ENCODE results near the gene SGTB. TPM values are rescaled to one million over a fixed set of nuclear protein-coding genes. Genes with fewer than 3 reads are reported as not detected.
"Not testable (repeated sequence)": the region's sequence is repeated elsewhere in the genome, so short reads cannot be mapped to it uniquely, and the experiment has no call there.

The SGTB gene
- total RNA-seq, 2 experiments from 2014 or later = 19.7 to 23.0 TPM

DNA sequence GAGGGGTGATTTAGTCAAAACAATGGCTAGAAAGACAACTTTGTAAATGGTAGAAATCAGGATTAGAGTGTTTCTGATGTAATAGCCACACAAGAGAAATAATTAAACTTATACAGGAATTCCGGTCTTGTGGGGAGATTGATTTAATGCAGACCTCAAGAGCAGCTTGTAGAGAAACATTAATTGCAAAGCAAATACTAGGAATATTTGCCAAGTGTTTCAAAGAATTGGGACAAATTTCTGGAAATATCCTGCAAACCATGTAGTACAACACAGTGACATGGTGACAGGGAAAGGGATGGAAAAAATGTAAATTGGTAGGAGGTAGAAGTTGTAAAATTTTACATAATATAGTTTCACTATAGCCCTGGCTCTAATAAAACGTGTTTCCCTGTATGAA lies 29.0 kb upstream of the SGTB start:
- no peaks in the 10 kb centered on the region for H3K4me1 Mint-ChIP-seq
- ChIA-PET CTCF (interaction anchor here (0.6 kb wide), 1 partner anchor 401 kb away, joined by 3 read pairs; no protein-coding TSS in a partner anchor), POLR2A (no interaction called here)
- no peaks in the 10 kb centered on the region for H3K9me3 Mint-ChIP-seq
- no peaks in the 10 kb centered on the region for H3K27me3 Mint-ChIP-seq
- H3K4me3 Mint-ChIP-seq = no peak overlapping the region
- H3K27ac Mint-ChIP-seq = no peak overlapping the region
- no peaks in the 10 kb centered on the region for H3K36me3 Mint-ChIP-seq (ENCODE audit: low read depth)
- no peak for DNase-seq

DNA sequence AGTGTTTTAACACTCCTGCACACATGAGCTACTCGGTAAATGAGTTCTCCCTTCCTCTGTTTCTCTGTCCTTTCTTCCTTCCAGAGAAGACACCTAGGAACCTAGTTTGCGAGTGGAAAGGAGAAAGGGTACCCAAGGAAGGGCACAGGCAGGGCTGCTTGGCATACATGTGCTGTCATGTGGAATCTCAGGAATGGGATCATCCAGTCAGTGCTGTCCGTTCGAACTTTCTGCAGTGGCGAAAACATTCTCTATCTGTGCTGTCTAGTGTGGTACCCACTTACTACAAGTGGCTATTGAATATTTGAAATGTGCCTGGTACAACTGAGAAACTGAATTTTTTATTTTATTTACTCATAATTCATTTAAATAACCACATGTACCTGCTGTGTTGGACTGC lies 28.0 kb upstream of the SGTB start:
- Mint-ChIP-seq H3K36me3 (ENCODE audit: low read depth) (no peaks in the 10 kb centered on the region), H3K9me3 (no peaks in the 10 kb centered on the region), H3K27ac (no peak overlapping the region), H3K4me3 (no peak overlapping the region), H3K27me3 (no peaks in the 10 kb centered on the region), H3K4me1 (no peaks in the 10 kb centered on the region)
- CTCF ChIA-PET = no interaction called here
- DNase-seq = no peak
- POLR2A ChIA-PET = no interaction called here

DNA sequence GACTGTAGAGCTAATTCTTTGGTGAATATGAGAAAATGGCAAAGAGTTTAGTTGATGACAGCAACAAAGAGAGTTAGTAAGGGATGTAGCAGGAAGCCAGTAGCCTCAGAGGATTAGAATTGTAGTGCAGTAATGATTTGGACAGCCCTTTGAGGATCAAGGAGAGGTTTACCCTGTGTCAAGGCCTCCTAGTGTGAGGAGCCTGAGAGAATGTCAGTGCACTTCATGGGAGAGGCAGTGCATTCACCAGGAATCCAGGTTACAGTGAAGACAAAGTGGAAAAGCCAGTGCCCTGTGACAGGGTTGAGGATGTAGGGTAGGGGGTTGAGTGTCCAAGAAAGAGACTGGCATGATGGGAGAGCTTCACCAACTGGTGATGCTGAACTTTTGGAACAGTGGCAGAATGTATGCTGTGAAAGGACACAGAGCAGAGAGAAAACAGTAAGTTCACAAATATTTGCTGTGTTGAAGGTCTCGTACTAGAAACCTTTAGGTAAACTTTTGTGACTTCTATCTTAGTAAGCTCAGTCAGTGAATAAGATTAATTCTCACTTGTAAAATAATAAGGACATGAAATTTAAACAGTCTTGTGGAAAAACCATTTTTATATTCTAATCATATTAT lies 27.4 kb upstream of the SGTB start:
- Mint-ChIP-seq H3K36me3 (ENCODE audit: low read depth) (no peaks in the 10 kb centered on the region), H3K27ac (no peak overlapping the region), H3K4me3 (no peak overlapping the region), H3K4me1 (no peaks in the 10 kb centered on the region), H3K27me3 (no peaks in the 10 kb centered on the region), H3K9me3 (no peaks in the 10 kb centered on the region)
- POLR2A ChIA-PET = no interaction called here
- no peak for DNase-seq
- CTCF ChIA-PET = no interaction called here

DNA sequence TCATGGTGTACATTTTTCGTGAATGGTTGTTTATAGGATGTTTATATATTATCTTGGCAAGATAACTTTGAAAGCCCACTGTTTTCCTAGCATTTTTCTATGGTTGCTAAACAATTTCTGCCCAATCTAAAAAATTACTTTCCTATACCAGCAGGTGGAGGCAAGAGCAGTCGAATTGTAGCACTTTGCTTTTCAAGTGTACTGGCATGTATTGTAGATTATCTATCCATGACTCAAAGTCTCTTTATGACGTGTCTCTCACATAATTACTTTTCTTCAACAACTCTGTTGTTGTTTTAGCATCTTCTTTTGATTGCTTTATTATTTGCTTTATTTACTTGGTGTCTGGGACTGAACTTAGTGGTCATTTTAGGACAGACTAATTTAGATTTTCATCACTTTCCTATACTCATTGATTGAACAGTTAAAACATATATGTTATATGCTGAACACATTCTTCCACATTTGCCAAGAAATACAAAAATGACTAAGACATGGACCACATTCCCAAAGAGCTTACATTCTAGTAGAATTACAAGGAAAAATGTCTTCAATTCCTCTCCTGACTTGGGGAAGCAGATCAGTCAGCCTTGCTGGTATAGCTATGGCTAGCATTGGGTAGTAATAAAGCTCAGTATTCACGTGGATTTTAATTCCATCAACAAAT lies 20.8 kb upstream of the SGTB start:
- Mint-ChIP-seq H3K4me1 (peaks cover 11% of the 10 kb centered on the region), H3K4me3 (no peak overlapping the region), H3K36me3 (ENCODE audit: low read depth) (no peaks in the 10 kb centered on the region), H3K27me3 (no peaks in the 10 kb centered on the region), H3K9me3 (peaks cover 2% of the 10 kb centered on the region), H3K27ac (no peak overlapping the region)
- peak; percentile 35 for DNase-seq
- POLR2A ChIA-PET = interaction anchor here (1.4 kb wide), 1 partner anchor 182 kb away, joined by 4 read pairs; no protein-coding TSS in a partner anchor
- CTCF ChIA-PET = interaction anchor here (0.7 to 1.6 kb wide), 3 partner anchors 19 to 564 kb away, joined by 3 to 4 read pairs (median 3); partner anchors contain the start of gene ERBIN

DNA sequence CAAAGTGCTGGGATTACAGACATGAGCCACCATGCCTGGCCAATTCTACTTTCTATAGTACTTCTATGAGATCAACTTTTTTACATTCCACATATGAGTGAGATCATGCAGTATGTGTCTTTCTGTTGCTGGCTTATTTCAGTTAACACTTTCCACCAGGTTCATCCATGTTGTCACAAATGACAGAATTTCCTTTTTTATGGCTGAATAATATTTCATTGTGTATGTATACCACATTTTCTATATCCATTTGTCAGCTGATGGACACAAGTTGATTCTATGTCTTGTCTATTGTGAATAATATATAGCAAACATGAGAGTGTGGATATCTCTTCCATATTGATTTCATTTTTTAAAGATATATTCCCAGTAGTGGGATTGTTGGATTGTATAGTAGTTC lies 17.3 kb upstream of the SGTB start:
- CTCF ChIA-PET = no interaction called here
- Mint-ChIP-seq H3K4me1 (peaks cover 21% of the 10 kb centered on the region), H3K27ac (no peak overlapping the region), H3K9me3 (peaks cover 2% of the 10 kb centered on the region), H3K36me3 (ENCODE audit: low read depth) (no peaks in the 10 kb centered on the region), H3K4me3 (no peak overlapping the region), H3K27me3 (no peaks in the 10 kb centered on the region)
- DNase-seq = no peak
- POLR2A ChIA-PET = no interaction called here

DNA sequence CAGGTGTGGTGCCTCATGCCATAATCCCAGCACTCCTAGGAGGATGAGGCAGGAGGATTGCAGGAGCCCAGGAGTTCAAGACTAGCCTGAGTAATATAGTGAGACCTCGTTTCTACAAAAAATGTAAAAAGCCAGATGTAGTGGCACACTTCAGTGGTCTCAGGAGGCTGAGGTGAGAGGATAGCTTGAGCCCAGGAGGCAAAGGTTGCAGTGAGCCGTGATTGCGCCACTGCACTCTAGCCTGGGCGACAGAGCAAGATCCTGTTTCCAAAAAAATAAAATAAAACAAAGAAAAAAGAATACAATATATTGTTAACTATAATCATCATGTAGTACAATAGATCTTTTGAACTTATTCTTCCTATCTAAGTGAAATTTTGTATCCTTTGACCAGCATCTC lies 16.4 kb upstream of the SGTB start:
- H3K27ac Mint-ChIP-seq = no peak overlapping the region
- POLR2A ChIA-PET = no interaction called here

DNA sequence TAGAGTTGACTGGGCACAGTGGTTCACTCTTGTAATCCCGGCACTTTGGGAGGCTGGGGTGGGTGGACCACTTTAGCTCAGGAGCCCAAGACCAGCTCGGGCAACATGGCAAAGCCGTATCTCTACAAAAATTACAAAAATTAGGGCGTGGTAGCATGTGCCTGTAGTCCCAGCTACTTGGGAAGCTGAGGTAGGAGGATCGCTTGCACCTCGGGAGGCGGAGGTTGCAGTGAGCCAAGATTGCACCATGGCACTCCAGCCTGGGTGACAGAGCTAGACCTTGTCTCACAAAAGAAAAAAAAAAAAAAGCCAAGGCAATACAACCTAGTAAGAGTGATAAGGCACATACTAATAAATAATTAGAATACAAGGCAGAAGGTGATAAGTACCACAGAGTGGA lies 15.9 kb upstream of the SGTB start:
- peaks cover 2% of the 10 kb centered on the region for H3K9me3 Mint-ChIP-seq
- no peak overlapping the region for H3K27ac Mint-ChIP-seq
- H3K27me3 Mint-ChIP-seq = no peaks in the 10 kb centered on the region
- DNase-seq = no peak
- H3K36me3 Mint-ChIP-seq (ENCODE audit: low read depth) = no peaks in the 10 kb centered on the region
- ChIA-PET POLR2A (no interaction called here), CTCF (interaction anchor here (1.0 kb wide), 1 partner anchor 10 kb away, joined by 3 read pairs; no protein-coding TSS in a partner anchor)
- no peak overlapping the region for H3K4me3 Mint-ChIP-seq
- peaks cover 19% of the 10 kb centered on the region for H3K4me1 Mint-ChIP-seq

More for the DNA sequence above, 16.4 kb upstream of the SGTB start:
- Mint-ChIP-seq H3K36me3 (ENCODE audit: low read depth) (no peaks in the 10 kb centered on the region), H3K27me3 (no peaks in the 10 kb centered on the region), H3K4me1 (peaks cover 21% of the 10 kb centered on the region), H3K9me3 (peaks cover 2% of the 10 kb centered on the region), H3K4me3 (no peak overlapping the region)
- no peak for DNase-seq
- CTCF ChIA-PET = interaction anchor here (1.0 kb wide), 1 partner anchor 11 kb away, joined by 3 read pairs; no protein-coding TSS in a partner anchor

DNA sequence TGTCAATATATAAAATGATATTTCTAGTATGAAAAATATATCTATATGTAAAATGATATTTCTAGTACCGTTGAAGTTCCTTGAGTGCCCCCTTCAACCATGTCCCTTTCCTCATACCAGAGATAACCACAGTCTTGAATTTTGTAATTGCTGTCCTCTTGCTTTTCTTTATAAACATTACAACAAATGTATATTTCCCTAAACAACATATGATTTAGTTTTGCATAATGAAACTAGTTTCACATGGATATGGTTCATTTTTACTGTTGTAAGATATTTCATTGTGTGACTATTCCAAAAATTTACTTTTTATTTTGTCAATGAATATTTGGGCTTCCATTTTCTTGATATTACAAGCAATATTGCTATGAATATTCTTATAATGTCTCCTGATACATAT lies 14.1 kb upstream of the SGTB start:
- CTCF ChIA-PET = no interaction called here
- H3K36me3 Mint-ChIP-seq (ENCODE audit: low read depth) = no peaks in the 10 kb centered on the region
- POLR2A ChIA-PET = no interaction called here

DNA sequence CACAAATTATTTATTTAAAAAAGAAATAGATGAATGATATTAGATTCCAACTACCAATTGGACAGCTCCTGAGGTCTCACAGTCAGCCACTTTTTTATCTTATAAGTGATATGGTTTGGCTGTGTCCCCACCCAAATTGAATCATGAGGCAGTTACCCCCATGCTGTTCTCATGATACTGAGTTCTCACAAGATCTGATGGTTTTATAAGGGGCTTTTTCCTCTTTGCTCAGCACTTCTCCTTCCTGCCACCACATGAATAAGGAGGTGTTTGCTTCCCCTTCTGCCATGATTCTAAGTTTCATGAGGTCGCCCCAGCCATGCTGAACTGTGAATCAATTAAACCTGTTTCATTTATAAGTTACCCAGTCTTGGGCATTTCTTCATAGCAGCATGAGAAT lies 13.0 kb upstream of the SGTB start:
- ChIA-PET CTCF (no interaction called here), POLR2A (no interaction called here)
- peaks cover 2% of the 10 kb centered on the region for H3K9me3 Mint-ChIP-seq
- H3K4me1 Mint-ChIP-seq = peaks cover 10% of the 10 kb centered on the region
- no peaks in the 10 kb centered on the region for H3K27me3 Mint-ChIP-seq
- no peak overlapping the region for H3K27ac Mint-ChIP-seq
- H3K36me3 Mint-ChIP-seq (ENCODE audit: low read depth) = no peaks in the 10 kb centered on the region
- DNase-seq = no peak
- H3K4me3 Mint-ChIP-seq = no peak overlapping the region

More for the DNA sequence above, 14.1 kb upstream of the SGTB start:
- Mint-ChIP-seq H3K4me3 (no peak overlapping the region), H3K9me3 (peaks cover 2% of the 10 kb centered on the region), H3K27ac (no peak overlapping the region), H3K4me1 (peaks cover 14% of the 10 kb centered on the region), H3K27me3 (no peaks in the 10 kb centered on the region)
- DNase-seq = no peak

DNA sequence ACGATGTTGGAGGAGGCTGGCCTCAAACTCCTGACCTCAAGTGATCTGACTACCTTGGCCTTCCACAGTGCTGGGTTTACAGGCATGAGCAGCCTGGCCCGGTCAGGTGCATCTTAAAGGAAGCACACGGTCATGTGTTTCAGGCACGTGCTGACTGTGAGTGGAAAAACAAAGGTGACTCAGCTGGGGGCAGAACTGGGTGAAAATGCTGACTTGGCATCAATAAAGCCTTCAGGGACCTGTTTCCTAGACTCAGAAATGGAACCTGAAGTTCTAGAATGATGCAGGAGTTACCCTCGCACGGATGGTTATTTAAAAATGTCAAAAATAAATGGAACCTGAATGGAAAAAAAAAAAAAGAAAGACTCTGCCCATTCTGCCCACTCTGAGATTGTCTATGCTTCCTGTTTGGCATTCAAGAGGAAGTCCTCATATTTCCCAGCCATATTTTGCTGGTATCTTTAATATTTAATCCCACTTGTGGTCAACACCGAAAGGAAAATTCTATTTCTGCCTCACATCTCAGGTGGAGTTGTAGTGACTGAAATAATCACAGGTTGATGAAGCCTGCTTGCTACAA lies 12.4 kb upstream of the SGTB start:
- H3K36me3 Mint-ChIP-seq (ENCODE audit: low read depth); H3K27me3 Mint-ChIP-seq; DNase-seq; H3K27ac Mint-ChIP-seq; CTCF ChIA-PET; H3K4me1 Mint-ChIP-seq; H3K4me3 Mint-ChIP-seq; POLR2A ChIA-PET; H3K9me3 Mint-ChIP-seq: not testable (repeated sequence)

DNA sequence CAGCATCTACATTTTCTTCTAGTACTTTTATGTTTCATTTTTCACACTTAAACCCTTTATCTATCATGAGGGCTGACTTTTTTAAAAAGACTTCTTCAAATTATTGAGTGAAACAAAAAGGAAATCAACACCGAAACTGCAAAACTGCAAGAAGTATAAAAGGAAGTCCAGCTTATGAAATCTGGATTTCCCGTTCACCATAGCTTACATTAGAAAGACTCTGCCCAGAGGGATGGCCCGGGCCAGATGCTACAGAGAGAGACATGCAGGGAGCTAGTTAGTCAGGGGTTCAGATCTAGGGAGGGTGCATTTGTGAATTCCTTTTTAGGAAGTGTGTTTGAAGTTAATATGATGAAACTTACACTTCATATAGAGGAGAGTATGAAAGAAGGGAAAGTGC lies 10.1 kb upstream of the SGTB start:
- DNase-seq; H3K27me3 Mint-ChIP-seq; H3K4me1 Mint-ChIP-seq; H3K27ac Mint-ChIP-seq; H3K4me3 Mint-ChIP-seq; CTCF ChIA-PET; H3K36me3 Mint-ChIP-seq (ENCODE audit: low read depth); POLR2A ChIA-PET; H3K9me3 Mint-ChIP-seq: not testable (repeated sequence)

DNA sequence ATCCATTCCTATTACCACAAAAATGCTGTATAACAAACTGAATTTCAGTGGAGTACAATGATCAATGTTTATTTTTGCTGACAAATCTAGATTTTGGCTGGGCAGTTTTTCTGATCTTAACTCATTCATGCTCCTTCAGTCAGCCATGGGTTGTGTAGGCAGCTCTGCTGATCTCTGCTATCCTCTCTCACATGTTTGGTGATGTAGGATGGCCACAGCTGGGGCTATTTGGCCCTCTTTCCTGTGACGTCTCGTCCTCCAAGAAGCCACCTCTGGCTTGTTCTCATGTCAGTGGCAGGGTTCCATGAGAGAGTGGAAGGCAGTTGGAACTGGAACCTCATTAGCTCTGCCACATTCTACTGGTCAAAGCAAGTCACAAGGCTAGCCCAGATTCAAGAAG lies 9.0 kb upstream of the SGTB start:
- CTCF ChIA-PET = no interaction called here
- POLR2A ChIA-PET = no interaction called here
- no peak for DNase-seq
- H3K36me3 Mint-ChIP-seq (ENCODE audit: low read depth) = no peaks in the 10 kb centered on the region
- peaks cover 10% of the 10 kb centered on the region for H3K4me1 Mint-ChIP-seq
- H3K27ac Mint-ChIP-seq = no peak overlapping the region
- H3K9me3 Mint-ChIP-seq = no peaks in the 10 kb centered on the region
- no peak overlapping the region for H3K4me3 Mint-ChIP-seq
- H3K27me3 Mint-ChIP-seq = no peaks in the 10 kb centered on the region

DNA sequence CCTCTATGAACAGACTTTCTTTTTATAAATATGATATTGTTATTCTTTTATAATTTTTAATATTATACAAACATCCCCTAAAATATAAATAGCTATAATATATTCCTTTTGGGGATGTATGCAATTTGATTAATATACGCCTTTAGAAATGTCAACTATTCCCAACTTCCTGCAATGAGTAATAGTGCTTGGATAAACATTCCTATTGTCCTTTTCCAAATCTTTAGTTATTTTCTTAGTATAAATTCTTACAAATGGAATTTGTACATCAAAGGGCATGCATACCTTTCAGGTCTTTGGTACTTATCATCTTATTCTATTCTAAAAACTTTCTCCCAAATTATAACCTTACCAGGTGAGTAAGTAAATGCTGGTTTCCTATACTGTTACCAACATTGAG lies 6.3 kb upstream of the SGTB start:
- CTCF ChIA-PET = interaction anchor here (1.1 kb wide), 2 partner anchors 12 to 13 kb away, joined by 3 read pairs; no protein-coding TSS in a partner anchor
- no peaks in the 10 kb centered on the region for H3K36me3 Mint-ChIP-seq (ENCODE audit: low read depth)
- H3K4me3 Mint-ChIP-seq = no peak overlapping the region
- H3K4me1 Mint-ChIP-seq = peaks cover 11% of the 10 kb centered on the region
- no peak for DNase-seq
- H3K9me3 Mint-ChIP-seq = no peaks in the 10 kb centered on the region
- no peaks in the 10 kb centered on the region for H3K27me3 Mint-ChIP-seq
- H3K27ac Mint-ChIP-seq = no peak overlapping the region
- POLR2A ChIA-PET = no interaction called here

Measured in activated CD4-positive, alpha-beta memory T cell treated with anti-CD3 and anti-CD28 coated beads, Interleukin-2, amount 10 ng/mL, durations not matched to agents 7 days and 5 days (primary cell).